Progenitor cell of endocrine pancreas (in vitro differentiated cells): ENCODE measurements around the gene MPRIP. TPM values are rescaled to one million over a fixed set of nuclear protein-coding genes. Genes with fewer than 3 reads are reported as not detected.

Source experiments
- DNase-seq: peaks from one replicate; pipeline ENCODE4 v3.0.0; 2021; ENCODE audit warnings: low spot score; ENCODE audit not compliant: unreplicated experiment
- H3K27ac Mint-ChIP-seq: 2 replicates; pipeline ENCODE4 v1.8.0; 2021; ENCODE audit warnings: mild to moderate bottlenecking, moderate library complexity, mixed read lengths
- H3K27me3 Mint-ChIP-seq: 2 replicates; pipeline ENCODE4 v1.8.0; 2021; ENCODE audit warnings: mixed read lengths
- H3K36me3 Mint-ChIP-seq: 2 replicates; pipeline ENCODE4 v1.8.0; 2022; ENCODE audit warnings: mixed read lengths; ENCODE audit not compliant: insufficient read depth
- H3K4me1 Mint-ChIP-seq: 2 replicates; pipeline ENCODE4 v1.8.0; 2021; ENCODE audit warnings: low read depth, mixed read lengths
- H3K4me3 Mint-ChIP-seq: 2 replicates; pipeline ENCODE4 v1.8.0; 2021; ENCODE audit warnings: low read depth, mild to moderate bottlenecking, moderate library complexity, mixed read lengths
- H3K9me3 Mint-ChIP-seq: 2 replicates; pipeline ENCODE4 v1.8.0; 2021; ENCODE audit warnings: low read depth, mixed read lengths
- CTCF ChIP-seq: fragments of 200-600 bp; sonication (generic); IDR thresholded peaks from one replicate; pipeline ENCODE4 v1.5.0; 2021; ENCODE audit warnings: antibody characterized with exemption, mild to moderate bottlenecking; ENCODE audit not compliant: unreplicated experiment
- total RNA-seq: library from RNA; stranded (reverse); gene quantifications from 2 replicates; pipeline ENCODE4 v1.2.1, GENCODE V29; 2021

Gene MPRIP
- total RNA-seq, 1 donor from 2014 or later = 195 TPM

DNA sequence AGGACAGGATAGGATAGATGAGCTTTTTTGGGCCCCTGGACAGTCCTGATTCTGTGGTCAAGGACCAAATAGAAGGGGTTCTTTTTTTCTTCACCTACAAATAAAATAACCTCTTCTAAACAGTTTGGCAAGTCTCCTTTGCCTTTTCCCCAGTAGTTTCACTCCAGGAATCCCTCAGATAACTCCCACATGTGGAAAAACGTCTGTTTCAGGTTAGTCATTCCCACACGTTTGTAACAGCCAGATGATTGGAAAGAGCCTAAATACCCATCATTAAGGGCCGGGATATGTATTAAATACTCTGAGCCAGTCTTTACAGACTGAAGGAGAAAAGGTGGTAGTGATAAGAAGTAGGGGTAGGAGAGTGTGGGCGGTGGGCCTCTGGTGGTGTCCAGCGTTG lies 105.6 kb downstream of the MPRIP start:
- no peak for TF ChIP-seq CTCF
- H3K4me1 Mint-ChIP-seq = no peaks in the 10 kb centered on the region
- no peak overlapping the region for H3K27ac Mint-ChIP-seq
- no peaks in the 10 kb centered on the region for H3K27me3 Mint-ChIP-seq
- no peaks in the 10 kb centered on the region for H3K9me3 Mint-ChIP-seq
- no peak overlapping the region for H3K4me3 Mint-ChIP-seq
- H3K36me3 Mint-ChIP-seq = peaks cover 18% of the 10 kb centered on the region
- no peak for DNase-seq

DNA sequence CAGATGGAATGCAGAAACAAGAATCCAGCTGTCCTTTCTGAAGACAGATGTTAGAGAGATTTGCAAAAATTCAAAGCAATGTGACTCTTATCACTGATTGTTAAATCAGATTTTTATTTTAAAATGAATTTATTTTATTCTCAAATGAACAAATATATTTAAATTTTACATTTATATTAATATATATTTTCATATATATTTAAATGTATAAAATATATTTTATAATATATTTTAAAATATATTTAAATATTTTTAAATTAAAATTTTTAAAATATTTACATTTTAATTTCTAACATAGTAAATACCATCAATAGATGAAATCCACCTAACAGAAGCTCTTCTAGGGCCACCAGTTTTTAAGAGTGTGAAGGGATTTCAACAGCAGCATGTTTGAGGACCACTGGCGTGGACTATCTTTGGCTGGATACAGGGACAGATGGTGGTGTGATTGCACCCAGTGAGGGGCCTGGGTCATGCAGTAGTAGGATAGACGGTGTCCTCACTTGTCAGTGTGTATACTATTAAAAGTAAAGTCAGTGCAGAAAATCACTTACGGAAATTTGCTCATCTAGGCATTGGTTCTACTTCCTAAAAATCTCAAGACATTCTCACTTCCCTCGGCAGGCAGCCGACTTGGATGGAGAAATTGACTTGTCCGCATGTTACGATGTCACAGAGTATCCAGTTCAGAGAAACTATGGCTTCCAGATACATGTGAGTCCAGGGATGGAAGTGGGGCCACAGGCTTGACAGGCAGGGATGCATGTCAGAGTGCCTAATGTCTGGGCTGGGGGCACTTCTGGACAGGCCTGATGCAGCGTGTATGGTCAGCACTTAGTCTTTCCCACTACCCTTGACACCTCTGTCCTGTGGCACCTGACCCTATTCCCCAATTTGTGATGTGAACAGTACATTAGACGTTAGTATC lies 107.5 kb downstream of the MPRIP start:
- H3K9me3 Mint-ChIP-seq = no peaks in the 10 kb centered on the region

DNA sequence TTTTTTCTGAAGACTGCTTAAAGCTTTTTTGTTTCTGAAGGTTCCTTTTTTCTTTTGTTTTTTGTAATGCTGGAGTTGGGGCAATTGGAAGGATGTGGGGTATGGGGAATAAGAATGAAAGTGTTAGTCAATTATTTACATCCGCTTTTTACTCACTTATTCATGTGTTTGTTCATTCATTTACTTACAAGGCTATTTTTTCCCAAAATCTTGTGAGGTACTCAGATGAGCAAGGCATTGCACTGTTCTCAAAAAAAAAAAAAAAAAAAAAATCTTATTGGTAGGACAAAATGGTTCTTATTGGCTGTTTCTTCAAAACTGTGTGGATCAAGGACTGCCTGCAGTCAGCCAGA lies 108.2 kb downstream of the MPRIP start:
- Mint-ChIP-seq H3K9me3 (no peaks in the 10 kb centered on the region), H3K4me1 (no peaks in the 10 kb centered on the region), H3K4me3 (no peak overlapping the region), H3K27me3 (no peaks in the 10 kb centered on the region), H3K36me3 (peaks cover 14% of the 10 kb centered on the region), H3K27ac (no peak overlapping the region)
- no peak for DNase-seq
- no peak for TF ChIP-seq CTCF

More for the DNA sequence above, 107.5 kb downstream of the MPRIP start:
- peaks cover 18% of the 10 kb centered on the region for H3K36me3 Mint-ChIP-seq
- no peak overlapping the region for H3K27ac Mint-ChIP-seq
- no peak for DNase-seq
- no peaks in the 10 kb centered on the region for H3K27me3 Mint-ChIP-seq
- no peak for TF ChIP-seq CTCF
- H3K4me3 Mint-ChIP-seq = no peak overlapping the region
- no peaks in the 10 kb centered on the region for H3K4me1 Mint-ChIP-seq

DNA sequence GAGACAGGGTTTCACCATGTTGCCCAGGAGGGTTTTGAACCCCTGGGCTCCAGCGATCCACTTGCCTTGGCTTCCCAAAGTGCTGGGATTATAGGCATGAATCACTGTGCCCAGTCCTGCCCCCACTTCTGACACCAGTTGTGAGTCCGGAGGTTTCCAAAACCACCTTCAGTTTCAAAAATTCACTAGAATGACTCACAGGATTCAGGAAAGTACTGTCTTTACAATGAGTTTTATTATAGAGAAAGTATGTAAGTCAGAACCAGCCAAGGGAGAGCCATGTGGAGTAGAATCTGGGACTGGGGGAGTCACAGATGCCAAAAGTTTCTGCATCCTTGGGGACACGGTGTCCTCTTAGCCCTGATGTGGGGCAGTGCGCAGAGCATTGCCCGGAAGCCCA lies 108.8 kb downstream of the MPRIP start:
- no peak for DNase-seq
- peaks cover 14% of the 10 kb centered on the region for H3K36me3 Mint-ChIP-seq
- no peak for TF ChIP-seq CTCF
- no peaks in the 10 kb centered on the region for H3K9me3 Mint-ChIP-seq
- no peaks in the 10 kb centered on the region for H3K4me1 Mint-ChIP-seq
- no peak overlapping the region for H3K4me3 Mint-ChIP-seq
- no peak overlapping the region for H3K27ac Mint-ChIP-seq
- no peaks in the 10 kb centered on the region for H3K27me3 Mint-ChIP-seq

DNA sequence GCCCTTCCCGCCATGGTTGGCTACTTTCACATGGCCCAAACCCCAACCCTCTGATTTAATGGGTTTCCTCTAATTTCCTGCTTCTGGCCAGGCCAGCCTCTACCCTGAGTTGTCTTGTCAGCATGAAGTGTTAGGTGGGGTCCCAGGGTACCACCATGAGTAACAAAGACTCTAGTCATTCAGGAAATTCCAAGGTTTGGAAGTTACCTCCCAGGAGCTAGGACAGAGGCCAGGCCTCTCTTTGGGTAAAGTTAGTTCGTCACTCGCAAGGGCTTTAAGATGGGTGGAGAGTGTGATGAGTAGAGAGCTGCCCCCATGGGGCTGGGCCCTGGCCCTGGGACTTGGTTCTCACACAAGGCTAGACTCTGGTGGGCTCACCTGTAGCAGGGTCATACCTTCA lies 109.3 kb downstream of the MPRIP start:
- no peak for TF ChIP-seq CTCF
- Mint-ChIP-seq H3K36me3 (peaks cover 14% of the 10 kb centered on the region), H3K4me3 (no peak overlapping the region), H3K27me3 (no peaks in the 10 kb centered on the region), H3K9me3 (no peaks in the 10 kb centered on the region), H3K4me1 (no peaks in the 10 kb centered on the region), H3K27ac (no peak overlapping the region)
- no peak for DNase-seq
